PC-3 (cell line): ENCODE measurements around the gene GSK3B. TPM values are rescaled to one million over a fixed set of nuclear protein-coding genes. Genes with fewer than 3 reads are reported as not detected.

Source experiments
- ATAC-seq: fragments of 200-7000 bp; cut with Tn5 transposase; 2 replicates; pipeline ENCODE4 v1.9.1; 2020; ENCODE audit warnings: mild to moderate bottlenecking, moderate library complexity
- BruUV-seq: library from RNA; stranded (reverse); fragments of 400-500 nt; replicated peaks from 2 replicates; lab custom pipeline; 2021; lab: Mats Ljungman, UMichigan
- CTCF ChIA-PET: fragments of 300-600 bp; sonication (Branson Sonifier 250); formaldehyde crosslinking; loops from one replicate; lab custom pipeline; 2022; ENCODE audit warnings: antibody characterized with exemption; lab: Charles Lee
- POLR2A ChIA-PET: fragments of 300-600 bp; sonication (Branson Sonifier 250); formaldehyde crosslinking; loops from one replicate; lab custom pipeline; 2022; ENCODE audit warnings: antibody characterized with exemption; ENCODE audit not compliant: unreplicated experiment; lab: Charles Lee
- DNase-seq: peaks from one replicate; pipeline ENCODE4 v3.0.0-alpha.2; 2015
- H2AFZ ChIP-seq: fragments of 300-600 bp; sonication (generic); 2 replicates; pipeline ENCODE4 v1.6.0; 2016; ENCODE audit warnings: antibody characterized with exemption, low read length
- H3F3A ChIP-seq: fragments of 300-600 bp; sonication (generic); one replicate; pipeline ENCODE4 v1.6.0; 2017; ENCODE audit warnings: antibody characterized with exemption, low read length, control low read depth, mild to moderate bottlenecking; ENCODE audit not compliant: unreplicated experiment
- H3K27ac ChIP-seq: fragments of 300-600 bp; sonication (generic); 2 replicates; pipeline ENCODE4 v1.5.1; 2016; ENCODE audit warnings: mild to moderate bottlenecking, low read length
- H3K27me3 ChIP-seq: fragments of 300-600 bp; sonication (generic); 2 replicates; pipeline ENCODE4 v1.6.1; 2016; ENCODE audit warnings: low read length, mixed read lengths
- H3K36me3 ChIP-seq: fragments of 300-600 bp; sonication (generic); 2 replicates; pipeline ENCODE4 v1.6.1; 2016; ENCODE audit warnings: low read depth, mixed run types, low read length, mixed read lengths
- H3K4me1 ChIP-seq: fragments of 300-600 bp; sonication (generic); 2 replicates; pipeline ENCODE4 v1.5.1; 2016; ENCODE audit warnings: low read length; ENCODE audit not compliant: insufficient read depth
- H3K4me2 ChIP-seq: fragments of 300-600 bp; sonication (generic); 2 replicates; pipeline ENCODE4 v1.6.0; 2016; ENCODE audit warnings: low read length
- H3K4me3 ChIP-seq: fragments of 300-600 bp; sonication (generic); 2 replicates; pipeline ENCODE4 v1.5.1; 2016; ENCODE audit warnings: mild to moderate bottlenecking, low read length, mixed read lengths
- H3K79me2 ChIP-seq: fragments of 300-600 bp; sonication (generic); 2 replicates; pipeline ENCODE4 v1.6.1; 2017; ENCODE audit warnings: low read length, mixed read lengths
- H3K9ac ChIP-seq: fragments of 300-600 bp; sonication (generic); 2 replicates; pipeline ENCODE4 v1.6.0; 2016; ENCODE audit warnings: mild to moderate bottlenecking, low read length
- H3K9me2 ChIP-seq: fragments of 300-600 bp; sonication (generic); replicated peaks from 2 replicates; pipeline ENCODE4 v1.6.1; 2016; ENCODE audit warnings: mixed run types, low read length, mixed read lengths
- H3K9me3 ChIP-seq: fragments of 300-600 bp; sonication (generic); 2 replicates; pipeline ENCODE4 v1.6.1; 2016; ENCODE audit warnings: low read length, mixed read lengths
- H4K20me1 ChIP-seq: fragments of 300-600 bp; sonication (generic); 2 replicates; pipeline ENCODE4 v1.6.1; 2016; ENCODE audit warnings: low read length, mixed read lengths
- CTCF ChIP-seq: fragments of 300-600 bp; sonication (generic); conservative IDR thresholded peaks from 2 replicates; pipeline ENCODE4 v1.5.1; 2017; ENCODE audit warnings: antibody characterized with exemption, low read depth, mild to moderate bottlenecking, low read length
- EZH2 ChIP-seq: fragments of 300-600 bp; sonication (generic); IDR thresholded peaks from one replicate; pipeline ENCODE4 v1.6.1; 2017; ENCODE audit warnings: antibody characterized with exemption, mild to moderate bottlenecking, low read length; ENCODE audit not compliant: unreplicated experiment
- EZH2phosphoT487 ChIP-seq: fragments of 300-600 bp; sonication (generic); IDR thresholded peaks from 2 replicates; pipeline ENCODE4 v1.6.1; 2018; ENCODE audit warnings: mild to moderate bottlenecking, antibody characterized with exemption, low read length, borderline replicate concordance
- intact Hi-C: fragments of 100-400 bp; cut with micrococcal nuclease; formaldehyde crosslinking; loops from 2 replicates; pipeline ENCODE4 v1.9.0; 2023
- total RNA-seq: library from RNA; depleted of rRNA; stranded (reverse); fragments of >200 nt; gene quantifications from 2 replicates; pipeline ENCODE4 v1.2.3, GENCODE V29; 2014

The GSK3B gene
- total RNA-seq, 1 experiment from 2014 or later, result 55.8 TPM

- intact Hi-C loops, result no loop called here
- Histone ChIP-seq H3K9me3 (no peaks in the 10 kb centered on the region), H3K36me3 (peaks cover 45% of the 10 kb centered on the region), H2AFZ (no peak overlapping the region), H3K27me3 (no peaks in the 10 kb centered on the region), H3K79me2 (no peaks in the 10 kb centered on the region), H4K20me1 (no peaks in the 10 kb centered on the region), H3K27ac (no peak overlapping the region), H3K4me2 (no peak overlapping the region), H3K9ac (no peak overlapping the region), H3K4me3 (no peak overlapping the region), H3K9me2 (no peaks in the 10 kb centered on the region), H3K4me1 (peaks cover 10% of the 10 kb centered on the region), H3F3A (peaks cover 6% of the 10 kb centered on the region)
- no TSS peak for BruUV-seq
- no peak for DNase-seq
- TF ChIP-seq EZH2, result no peak
- no peak for TF ChIP-seq CTCF
- TF ChIP-seq EZH2phosphoT487, result no peak
- no peak for ATAC-seq
- ChIA-PET CTCF (no interaction called here), POLR2A (no interaction called here)
These were observed 232.6 kb downstream of the GSK3B start for GRCh38 chr3:119861681-119862080.

- Histone ChIP-seq H3K27me3 (no peaks in the 10 kb centered on the region), H3K4me3 (no peak overlapping the region), H3K36me3 (peaks cover 45% of the 10 kb centered on the region), H3K9me3 (no peaks in the 10 kb centered on the region), H3K4me2 (no peak overlapping the region), H3K27ac (no peak overlapping the region), H3K9ac (no peak overlapping the region), H3K79me2 (no peaks in the 10 kb centered on the region), H2AFZ (no peak overlapping the region), H3K9me2 (no peaks in the 10 kb centered on the region), H3K4me1 (peaks cover 10% of the 10 kb centered on the region), H4K20me1 (no peaks in the 10 kb centered on the region), H3F3A (peaks cover 6% of the 10 kb centered on the region)
- intact Hi-C loops, result no loop called here
- TF ChIP-seq EZH2 (no peak), CTCF (no peak), EZH2phosphoT487 (no peak)
- DNase-seq (no peak), ATAC-seq (no peak)
- CTCF ChIA-PET, result no interaction called here
- POLR2A ChIA-PET, result no interaction called here
- BruUV-seq, result no TSS peak
These were observed 234.5 kb downstream of the GSK3B start for GRCh38 chr3:119859728-119860127.

GRCh38 chr3:119858957-119859356 is 235.3 kb downstream of the GSK3B start:
- no peak for DNase-seq
- Histone ChIP-seq H2AFZ (no peak overlapping the region), H3K9me3 (no peaks in the 10 kb centered on the region), H3K36me3 (peaks cover 43% of the 10 kb centered on the region), H3K9me2 (no peaks in the 10 kb centered on the region), H4K20me1 (no peaks in the 10 kb centered on the region), H3K79me2 (no peaks in the 10 kb centered on the region), H3K4me1 (peaks cover 10% of the 10 kb centered on the region), H3K4me2 (no peak overlapping the region), H3K9ac (no peak overlapping the region), H3K27ac (no peak overlapping the region), H3F3A (peaks cover 6% of the 10 kb centered on the region), H3K27me3 (no peaks in the 10 kb centered on the region), H3K4me3 (no peak overlapping the region)
- CTCF ChIA-PET, result no interaction called here
- intact Hi-C loops, result no loop called here
- POLR2A ChIA-PET, result no interaction called here
- BruUV-seq, result no TSS peak
- no peak for ATAC-seq
- no peak for TF ChIP-seq CTCF
- no peak for TF ChIP-seq EZH2
- TF ChIP-seq EZH2phosphoT487, result no peak
